ENCODE data around the gene UQCC3.

- TF ChIP-seq CTCF (IDR thresholded peaks at IDR 0.05) (no peak), POLR2A (IDR thresholded peaks at IDR 0.05) (no peak), EP300 (IDR thresholded peaks at IDR 0.05) (no peak)
These were observed 38.5 kb downstream of the UQCC3 start for GRCh38 chr11:62710001-62710345.
